HepG2 (cell line): ENCODE measurements around the gene SLC2A11. TPM values are rescaled to one million over a fixed set of nuclear protein-coding genes. Genes with fewer than 3 reads are reported as not detected.
A peak's percentile ranks its signal among the peaks of the same experiment; 100 is the strongest.

ENCODE experiments used
- BRCA1 ChIP-seq: sonication (generic); formaldehyde crosslinking; IDR thresholded peaks from 2 replicates; pipeline ENCODE4 v1.4.0; 2020; ENCODE audit warnings: missing genetic modification reagents
- DR1 ChIP-seq: sonication (generic); formaldehyde crosslinking; IDR thresholded peaks from 2 replicates; pipeline ENCODE4 v1.8.0; 2021; ENCODE audit warnings: mild to moderate bottlenecking, missing genetic modification reagents, inconsistent platforms
- HINFP ChIP-seq: sonication (generic); formaldehyde crosslinking; IDR thresholded peaks from 2 replicates; pipeline ENCODE4 v1.4.0; 2020; ENCODE audit warnings: low read depth, mild to moderate bottlenecking, missing genetic modification reagents
- HOXA7 ChIP-seq: sonication (generic); formaldehyde crosslinking; IDR thresholded peaks from 2 replicates; pipeline ENCODE4 v1.8.1; 2022; ENCODE audit warnings: mild to moderate bottlenecking, missing genetic modification reagents, moderate library complexity
- MYNN ChIP-seq: sonication (generic); formaldehyde crosslinking; IDR thresholded peaks from 2 replicates; pipeline ENCODE4 v1.4.0; 2020; ENCODE audit warnings: mild to moderate bottlenecking, low read depth, missing genetic modification reagents
- NR2F1 ChIP-seq, 2 experiments: fragments of 450-650 bp in 1 of 2; formaldehyde crosslinking in 1 of 2; IDR thresholded peaks; 2 replicates each; pipeline versions ENCODE4 v1.5.0 to v1.6.1; 2016 to 2020; ENCODE audit warnings: mild to moderate bottlenecking in 1 of 2, missing compliant biosample characterization in 1 of 2, missing genetic modification reagents in 1 of 2, moderate library complexity in 1 of 2
- RFX5 ChIP-seq: IDR thresholded peaks from 2 replicates; pipeline ENCODE4 v1.6.1; 2011; ENCODE audit warnings: low read depth, low read length, improper control_type of control experiment
- SMAD9 ChIP-seq: sonication (generic); formaldehyde crosslinking; IDR thresholded peaks from 2 replicates; pipeline ENCODE4 v1.5.1; 2020; ENCODE audit warnings: mild to moderate bottlenecking, missing genetic modification reagents
- TARDBP ChIP-seq: sonication (generic); formaldehyde crosslinking; IDR thresholded peaks from 2 replicates; pipeline ENCODE4 v1.8.0; 2022; ENCODE audit warnings: mild to moderate bottlenecking, missing genetic modification reagents
- TEF ChIP-seq: sonication (generic); formaldehyde crosslinking; IDR thresholded peaks from 2 replicates; pipeline ENCODE4 v1.5.0; 2020; ENCODE audit warnings: missing genetic modification reagents
- THRA ChIP-seq: sonication (generic); formaldehyde crosslinking; IDR thresholded peaks from 2 replicates; pipeline ENCODE4 v1.4.0; 2020; ENCODE audit warnings: missing genetic modification reagents, borderline replicate concordance
- ZNF235 ChIP-seq: sonication (generic); formaldehyde crosslinking; IDR thresholded peaks from 2 replicates; pipeline ENCODE4 v1.8.1; 2023; ENCODE audit warnings: mild to moderate bottlenecking, missing genetic modification reagents, borderline replicate concordance
- ZNF318 ChIP-seq: sonication (generic); formaldehyde crosslinking; IDR thresholded peaks from 2 replicates; pipeline ENCODE4 v1.4.0; 2020; ENCODE audit warnings: mild to moderate bottlenecking, missing genetic modification reagents
- ZNF546 ChIP-seq: sonication (generic); formaldehyde crosslinking; conservative IDR thresholded peaks from 2 replicates; pipeline ENCODE4 v1.8.1; 2023; ENCODE audit warnings: mild to moderate bottlenecking, missing genetic modification reagents
- ZNF788 ChIP-seq: sonication (generic); formaldehyde crosslinking; IDR thresholded peaks from 2 replicates; pipeline ENCODE4 v1.5.0; 2020; ENCODE audit warnings: mild to moderate bottlenecking, missing genetic modification reagents, borderline replicate concordance
- ZNF891 ChIP-seq: sonication (generic); formaldehyde crosslinking; IDR thresholded peaks from 2 replicates; pipeline ENCODE4 v1.5.0; 2020; ENCODE audit warnings: mild to moderate bottlenecking, missing genetic modification reagents
- polyA plus RNA-seq, 8 experiments: library from polyadenylated mRNA; depleted of rRNA in 3 of 8; stranded (reverse) in 7 of 8; unstranded in 1 of 8; fragments of >200 nt; fragmentation: Illumina TruSeq in 4 of 8; extraction: Trizol in 4 of 8; gene quantifications; 2 replicates each; pipeline versions ENCODE4 v1.2.1 to v1.2.3, GENCODE V29; 2011 to 2016; ENCODE audit warnings: low read depth in 4 of 8, missing spikeins in 1 of 8, mixed read lengths in 1 of 8; ENCODE audit not compliant: insufficient read depth in 1 of 8
- total RNA-seq, 5 experiments: library from RNA; depleted of rRNA; stranded (reverse); fragments of >200 nt; fragmentation: Illumina TruSeq; extraction: Trizol; gene quantifications; 2 replicates each; pipeline ENCODE4 v1.2.3, GENCODE V29; 2016; ENCODE audit warnings: low read depth in 1 of 5

Gene SLC2A11
- total and polyA plus RNA-seq, 2 of the 13 experiments (the other 11 are each of a cell fraction or from before 2014, with no cell fraction given): 15.2 to 15.4 TPM

- TF ChIP-seq HINFP (CRISPR knock-in tag) (no peak), RFX5 (no peak), ZNF891 (CRISPR knock-in tag) (peak; percentile 18; the same call in 1 of the 2 replicates), BRCA1 (CRISPR knock-in tag) (peak; percentile 80; the same call in 1 of the 2 replicates), THRA (0 out of 2 replicates have a peak, but pooled peaks have one; percentile 18), ZNF546 (CRISPR knock-in tag) (no peak), ZNF788 (CRISPR knock-in tag) (peak; percentile 13; the same call in 1 of the 2 replicates), TARDBP (peak; percentile 11; the same call in 1 of the 2 replicates), HOXA7 (CRISPR knock-in tag) (no peak), DR1 (CRISPR knock-in tag) (peak; percentile 55; the same call in 1 of the 2 replicates), MYNN (no peak), SMAD9 (CRISPR knock-in tag) (peak; percentile 59; the same call in 1 of the 2 replicates), ZNF318 (CRISPR knock-in tag) (no peak), ZNF235 (no peak), NR2F1 (CRISPR knock-in tag; IDR thresholded peaks at IDR 0.05) (no peak), TEF (no peak)
Measured at GRCh38 chr22:23857606-23858483, at the start of gene SLC2A11 (continued).
